ENCODE data around the gene IRGC. TPM values are rescaled to one million over a fixed set of nuclear protein-coding genes. Genes with fewer than 3 reads are reported as not detected.

Gene IRGC
- total and polyA plus RNA-seq, 9 of the 15 experiments (the other 6 are each of a cell fraction or from before 2014, with no cell fraction given), result not detected

- TF ChIP-seq PRMT5 (CRISPR knock-in tag; IDR thresholded peaks at IDR 0.05) (no peak), CBX2 (IDR thresholded peaks at IDR 0.05; ENCODE audit: insufficient read depth, low read length, poor library complexity, severe bottlenecking) (no peak), RFX7 (CRISPR knock-in tag; IDR thresholded peaks at IDR 0.05) (no peak), CXXC5 (CRISPR knock-in tag; IDR thresholded peaks at IDR 0.05) (no peak; the same call in 1 of the 2 replicates), PHF20 (IDR thresholded peaks at IDR 0.05; ENCODE audit: partially characterized antibody) (peak; percentile 19), TEAD4 (IDR thresholded peaks at IDR 0.05; ENCODE audit: low read length) (no peak), TEAD4 (CRISPR knock-in tag; IDR thresholded peaks at IDR 0.05; ENCODE audit: borderline replicate concordance) (no peak), SREBF2 (CRISPR knock-in tag; IDR thresholded peaks at IDR 0.05) (no peak), ZBTB17 (CRISPR knock-in tag; IDR thresholded peaks at IDR 0.05) (0 out of 2 replicates have a peak, but pooled peaks have one; percentile 10), XRCC3 (IDR thresholded peaks at IDR 0.05) (no peak), DLX4 (CRISPR knock-in tag; IDR thresholded peaks at IDR 0.05) (no peak), PURB (CRISPR knock-in tag; IDR thresholded peaks at IDR 0.05; ENCODE audit: low read depth) (no peak), ATF2 (CRISPR knock-in tag; IDR thresholded peaks at IDR 0.05) (no peak), GATA2 (CRISPR knock-in tag; IDR thresholded peaks at IDR 0.05) (no peak), ASH1L (IDR thresholded peaks at IDR 0.05; ENCODE audit: borderline replicate concordance, low read depth, partially characterized antibody) (no peak), TCF7L2 (IDR thresholded peaks at IDR 0.05; ENCODE audit: low read depth, low read length) (no peak), ETV5 (CRISPR knock-in tag; IDR thresholded peaks at IDR 0.05; ENCODE audit: low read depth) (no peak), NFIX (CRISPR knock-in tag; IDR thresholded peaks at IDR 0.05; ENCODE audit: low read depth) (no peak), ARID4B (CRISPR knock-in tag; IDR thresholded peaks at IDR 0.05) (no peak; the same call in 1 of the 2 replicates), HOMEZ (CRISPR knock-in tag; IDR thresholded peaks at IDR 0.05) (no peak), GTF2E2 (tag; IDR thresholded peaks at IDR 0.05) (no peak; the same call in 1 of the 2 replicates)
Measured at GRCh38 chr19:43755256-43755801, 39.5 kb downstream of the IRGC start (continued).

Data from K562 (cell line).